Vagina (tissue), 2 donors: ENCODE data around the gene UTY. TPM values are rescaled to one million over a fixed set of nuclear protein-coding genes. Genes with fewer than 3 reads are reported as not detected.

ENCODE experiments used
- DNase-seq, 2 donors: peaks; one replicate each; pipeline ENCODE4 v3.0.0-alpha.2; 2017; ENCODE audit errors: extremely low spot score in 2 of 2
- H3K27ac ChIP-seq: fragments of 200-600 bp; sonication (generic); one replicate; pipeline ENCODE4 v1.5.1; 2019
- H3K27me3 ChIP-seq: fragments of 200-600 bp; sonication (generic); one replicate; pipeline ENCODE4 v1.5.1; 2019
- H3K36me3 ChIP-seq, 2 donors: fragments of 200-600 bp; sonication (generic); one replicate each; pipeline ENCODE4 v1.5.1; 2017 to 2019
- H3K4me1 ChIP-seq: fragments of 200-600 bp; sonication (generic); one replicate; pipeline ENCODE4 v1.5.1; 2019
- H3K4me3 ChIP-seq, 2 donors: fragments of 200-600 bp; sonication (generic); 1 replicate in 1 of 2; 2 replicates in 1 of 2; pipeline ENCODE4 v1.5.1; 2016 to 2019
- H3K9me3 ChIP-seq: fragments of 200-600 bp; sonication (generic); one replicate; pipeline ENCODE4 v1.5.1; 2019
- POLR2A ChIP-seq, 2 donors: fragments of 450-650 bp; IDR thresholded peaks; one replicate each; pipeline ENCODE4 v1.6.1; 2017; ENCODE audit warnings: antibody characterized with exemption in 2 of 2, mild to moderate bottlenecking in 2 of 2, moderate library complexity in 2 of 2
- POLR2AphosphoS5 ChIP-seq, 2 donors: sonication (generic); formaldehyde crosslinking; IDR thresholded peaks; one replicate each; pipeline ENCODE4 v1.9.0; 2017; ENCODE audit warnings: antibody characterized with exemption in 2 of 2, mild to moderate bottlenecking in 2 of 2, low read depth in 1 of 2; ENCODE audit not compliant: insufficient read depth in 1 of 2
- intact Hi-C: fragments of 100-400 bp; cut with DNase I; formaldehyde crosslinking; loops from one replicate; pipeline ENCODE4 v1.15.1; 2023
- total RNA-seq: library from RNA; depleted of rRNA; stranded (reverse); fragments of >200 nt; gene quantifications from one replicate; pipeline ENCODE4 v1.2.3, GENCODE V29; 2016
- TF ChIP-seq, protein P1 (sequence below), 3 experiments: fragments of 450-650 bp in 2 of 3; fragments of 200-600 bp in 1 of 3; sonication (generic) in 1 of 3; IDR thresholded peaks; one replicate each; pipeline ENCODE4 v1.5.1; 2017 to 2019; ENCODE audit warnings: antibody characterized with exemption in 3 of 3, mild to moderate bottlenecking in 2 of 3, moderate library complexity in 2 of 3

UTY gene
- total RNA-seq, 1 donor from 2014 or later, result not detected

DNA sequence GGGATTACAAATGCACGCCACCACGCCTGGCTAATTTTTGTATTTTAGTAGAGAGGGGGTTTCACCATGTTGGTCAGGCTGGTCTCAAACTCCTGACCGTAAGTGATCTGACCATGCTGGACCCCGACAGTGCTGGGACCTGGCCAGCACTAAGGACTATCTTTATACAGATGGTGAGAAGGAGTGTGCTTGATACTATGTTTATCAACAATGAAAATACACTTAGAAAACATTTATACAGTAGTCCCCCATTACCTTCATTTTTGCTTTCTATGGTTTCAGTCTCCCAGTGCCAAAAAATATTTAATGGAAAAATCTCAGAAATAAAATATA, 111.4 kb downstream of the UTY start:
- H3K4me1 ChIP-seq, result no peaks in the 10 kb centered on the region
- DNase-seq, result no peak
- no peaks in the 10 kb centered on the region for H3K36me3 ChIP-seq
- TF ChIP-seq, protein P1, sequence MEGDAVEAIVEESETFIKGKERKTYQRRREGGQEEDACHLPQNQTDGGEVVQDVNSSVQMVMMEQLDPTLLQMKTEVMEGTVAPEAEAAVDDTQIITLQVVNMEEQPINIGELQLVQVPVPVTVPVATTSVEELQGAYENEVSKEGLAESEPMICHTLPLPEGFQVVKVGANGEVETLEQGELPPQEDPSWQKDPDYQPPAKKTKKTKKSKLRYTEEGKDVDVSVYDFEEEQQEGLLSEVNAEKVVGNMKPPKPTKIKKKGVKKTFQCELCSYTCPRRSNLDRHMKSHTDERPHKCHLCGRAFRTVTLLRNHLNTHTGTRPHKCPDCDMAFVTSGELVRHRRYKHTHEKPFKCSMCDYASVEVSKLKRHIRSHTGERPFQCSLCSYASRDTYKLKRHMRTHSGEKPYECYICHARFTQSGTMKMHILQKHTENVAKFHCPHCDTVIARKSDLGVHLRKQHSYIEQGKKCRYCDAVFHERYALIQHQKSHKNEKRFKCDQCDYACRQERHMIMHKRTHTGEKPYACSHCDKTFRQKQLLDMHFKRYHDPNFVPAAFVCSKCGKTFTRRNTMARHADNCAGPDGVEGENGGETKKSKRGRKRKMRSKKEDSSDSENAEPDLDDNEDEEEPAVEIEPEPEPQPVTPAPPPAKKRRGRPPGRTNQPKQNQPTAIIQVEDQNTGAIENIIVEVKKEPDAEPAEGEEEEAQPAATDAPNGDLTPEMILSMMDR (IDR thresholded peaks at IDR 0.05), result no peak
- TF ChIP-seq POLR2A (IDR thresholded peaks at IDR 0.05) (no peak), POLR2AphosphoS5 (IDR thresholded peaks at IDR 0.05; ENCODE audit: insufficient read depth in 1 of 2, low read depth in 1 of 2) (no peak)
- H3K9me3 ChIP-seq, result no peaks in the 10 kb centered on the region
- no peaks in the 10 kb centered on the region for H3K27me3 ChIP-seq
- intact Hi-C loops, result no loop called here
- H3K4me3 ChIP-seq, result no peak overlapping the region
- H3K27ac ChIP-seq, result no peak overlapping the region

DNA sequence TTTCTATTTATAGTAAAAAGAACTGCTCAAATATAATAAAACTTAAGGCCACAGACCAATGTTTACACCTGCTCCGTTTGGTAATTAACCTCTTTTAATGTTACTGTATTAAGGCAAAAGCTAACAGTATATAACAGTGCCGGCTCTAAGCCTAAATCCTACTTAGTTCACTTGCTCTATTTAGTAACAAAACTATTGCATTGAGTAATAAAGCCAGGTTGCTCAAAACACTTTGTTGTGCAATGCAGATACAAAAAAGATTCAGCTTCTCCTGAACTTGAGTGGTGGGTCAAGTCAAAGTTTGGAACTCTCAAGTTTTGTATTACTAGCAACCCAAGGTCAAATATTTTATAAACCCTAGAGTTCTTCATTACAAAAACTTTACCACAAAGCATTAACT, 116.2 kb downstream of the UTY start:
- TF ChIP-seq POLR2AphosphoS5 (IDR thresholded peaks at IDR 0.05; ENCODE audit: insufficient read depth in 1 of 2, low read depth in 1 of 2) (no peak), POLR2A (IDR thresholded peaks at IDR 0.05) (no peak)
- TF ChIP-seq, protein P1 (IDR thresholded peaks at IDR 0.05), result no peak
- DNase-seq, result no peak
- intact Hi-C loops, result no loop called here
- Histone ChIP-seq H3K27ac (no peak overlapping the region), H3K4me3 (no peak overlapping the region), H3K9me3 (no peaks in the 10 kb centered on the region), H3K4me1 (no peaks in the 10 kb centered on the region), H3K36me3 (no peaks in the 10 kb centered on the region), H3K27me3 (no peaks in the 10 kb centered on the region)

DNA sequence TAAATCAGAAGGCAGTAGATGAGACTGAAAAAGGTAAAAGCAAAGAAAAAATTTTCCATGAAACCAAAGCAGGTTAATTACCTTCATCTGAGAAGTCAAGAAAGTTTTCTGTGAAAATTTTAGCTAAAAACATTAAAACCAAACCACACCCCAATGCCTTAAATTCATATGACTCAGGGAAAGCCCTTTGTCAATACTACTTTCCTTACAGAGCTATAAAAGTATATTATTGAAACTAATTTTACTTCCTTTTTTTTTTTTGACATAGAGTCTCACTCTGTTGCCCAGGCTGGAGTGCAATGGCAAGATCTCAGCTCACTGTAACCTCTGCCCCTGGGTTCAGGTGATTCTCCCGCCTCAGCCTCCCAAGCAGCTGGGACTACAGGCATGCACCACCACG, 117.2 kb downstream of the UTY start:
- H3K27ac ChIP-seq, result no peak overlapping the region
- DNase-seq, result no peak
- H3K4me3 ChIP-seq, result no peak overlapping the region
- TF ChIP-seq POLR2A (IDR thresholded peaks at IDR 0.05), result no peak
- TF ChIP-seq, protein P1 (IDR thresholded peaks at IDR 0.05), result no peak
- no peak for TF ChIP-seq POLR2AphosphoS5 (IDR thresholded peaks at IDR 0.05; ENCODE audit: insufficient read depth in 1 of 2, low read depth in 1 of 2)
- H3K9me3 ChIP-seq, result no peaks in the 10 kb centered on the region
- no peaks in the 10 kb centered on the region for H3K36me3 ChIP-seq
- intact Hi-C loops, result no loop called here
- H3K4me1 ChIP-seq, result no peaks in the 10 kb centered on the region
- no peaks in the 10 kb centered on the region for H3K27me3 ChIP-seq

DNA sequence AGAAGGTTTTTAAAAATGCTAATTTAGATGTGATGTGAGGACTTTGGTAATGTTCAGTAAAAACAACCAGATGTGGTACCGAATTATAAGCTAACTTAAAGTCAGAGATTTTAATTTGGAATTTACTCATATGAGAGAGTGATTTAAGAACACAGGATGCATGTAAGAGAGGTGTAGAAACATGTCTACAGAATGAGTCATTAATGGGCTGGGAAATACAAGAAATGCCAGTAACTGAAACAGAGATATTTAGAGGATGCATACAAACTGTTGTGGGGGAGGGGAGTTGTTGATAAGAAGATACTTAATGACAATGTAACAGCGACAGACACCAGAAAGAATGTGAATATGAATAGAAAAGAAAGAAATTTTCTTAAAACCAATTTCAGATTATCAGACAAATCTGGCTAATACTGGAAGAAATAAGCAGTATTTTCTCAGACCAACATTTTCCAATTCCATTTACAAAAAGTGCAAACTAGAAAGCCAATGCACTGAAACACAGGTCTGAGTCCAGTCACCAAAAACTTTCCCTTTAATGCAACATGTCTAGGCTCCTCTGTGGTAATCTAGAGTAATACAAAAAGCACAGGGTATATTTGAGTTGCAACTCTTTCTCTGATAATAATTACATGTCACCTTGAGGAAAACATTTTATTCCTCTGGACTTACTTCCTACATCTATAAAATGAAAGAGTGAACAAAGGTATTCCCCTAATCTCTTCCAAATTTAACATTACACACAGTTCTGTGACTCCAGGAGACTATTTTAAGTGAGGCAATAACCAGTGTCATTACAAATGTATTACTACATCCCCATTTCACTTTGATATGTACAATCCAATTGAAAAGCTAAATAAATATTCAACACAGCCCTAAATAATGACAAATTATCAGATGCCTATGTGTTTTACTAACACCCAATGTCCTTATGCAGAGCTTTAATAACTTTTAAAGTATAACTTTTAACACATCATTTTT, 117.9 kb downstream of the UTY start:
- intact Hi-C loops, result no loop called here
- Histone ChIP-seq H3K4me1 (no peaks in the 10 kb centered on the region), H3K27ac (no peak overlapping the region), H3K4me3 (no peak overlapping the region), H3K36me3 (no peaks in the 10 kb centered on the region), H3K9me3 (no peaks in the 10 kb centered on the region), H3K27me3 (no peaks in the 10 kb centered on the region)
- no peak for DNase-seq
- no peak for TF ChIP-seq POLR2AphosphoS5 (IDR thresholded peaks at IDR 0.05; ENCODE audit: insufficient read depth in 1 of 2, low read depth in 1 of 2)
- TF ChIP-seq, protein P1 (IDR thresholded peaks at IDR 0.05), result no peak
- no peak for TF ChIP-seq POLR2A (IDR thresholded peaks at IDR 0.05)

DNA sequence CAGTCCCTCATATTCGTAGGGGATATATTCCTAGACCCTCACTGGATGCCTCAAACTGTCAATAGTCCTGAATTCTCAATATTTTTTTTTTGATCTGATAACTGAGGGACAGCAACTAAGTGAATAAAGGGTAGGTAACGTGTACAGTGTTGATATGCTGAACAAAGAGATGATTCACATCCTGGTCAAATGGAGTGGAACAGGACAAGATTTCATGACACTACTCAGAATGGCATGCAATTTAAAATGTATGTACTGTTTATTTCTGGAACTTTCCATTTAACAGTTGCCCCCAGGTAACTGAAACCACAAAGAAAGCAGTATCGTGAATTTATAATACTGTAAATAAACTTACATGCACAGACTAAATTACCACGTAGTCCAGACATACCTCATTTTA, 128.4 kb downstream of the UTY start:
- H3K27me3 ChIP-seq, result no peaks in the 10 kb centered on the region
- no peaks in the 10 kb centered on the region for H3K4me1 ChIP-seq
- no peak overlapping the region for H3K27ac ChIP-seq
- TF ChIP-seq, protein P1 (IDR thresholded peaks at IDR 0.05), result no peak
- TF ChIP-seq POLR2A (IDR thresholded peaks at IDR 0.05) (no peak), POLR2AphosphoS5 (IDR thresholded peaks at IDR 0.05; ENCODE audit: insufficient read depth in 1 of 2, low read depth in 1 of 2) (no peak)
- H3K36me3 ChIP-seq, result no peaks in the 10 kb centered on the region
- DNase-seq, result no peak
- intact Hi-C loops, result no loop called here
- H3K4me3 ChIP-seq, result no peak overlapping the region
- no peaks in the 10 kb centered on the region for H3K9me3 ChIP-seq
